ENCODE results near the gene ZNF267. TPM values are rescaled to one million over a fixed set of nuclear protein-coding genes. Genes with fewer than 3 reads are reported as not detected.
"Not testable (repeated sequence)": the region's sequence is repeated elsewhere in the genome, so short reads cannot be mapped to it uniquely, and the experiment has no call there.

Gene ZNF267
- total RNA-seq, 1 experiment from 2014 or later: 25.3 TPM

DNA sequence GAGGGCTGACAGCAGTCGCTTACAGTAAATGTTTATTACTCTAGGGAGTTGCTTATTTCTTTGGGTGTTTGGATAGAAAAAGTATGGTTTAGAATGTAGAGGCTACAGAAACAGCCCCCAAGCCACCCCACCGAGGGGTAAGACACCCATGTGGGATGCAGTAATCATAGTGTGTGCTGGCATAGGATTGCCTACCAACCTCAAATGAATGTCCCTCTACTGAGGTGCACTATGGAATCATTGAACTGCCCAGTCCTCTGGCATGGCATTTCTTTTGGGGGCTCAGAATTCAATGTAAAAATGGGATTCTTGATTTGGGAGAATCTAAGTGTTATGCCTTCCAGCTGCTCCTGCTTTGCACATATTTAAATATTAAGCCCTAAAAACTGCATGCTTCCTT lies 46.8 kb downstream of the ZNF267 start:
- Mint-ChIP-seq H3K4me3 (no peak overlapping the region), H3K4me1 (no peaks in the 10 kb centered on the region), H3K27me3 (ENCODE audit: low read depth) (peaks cover 14% of the 10 kb centered on the region), H3K27ac (no peak overlapping the region), H3K36me3 (peaks cover 78% of the 10 kb centered on the region), H3K9me3 (peaks cover 88% of the 10 kb centered on the region)
- CTCF ChIA-PET: no interaction called here
- TF ChIP-seq ELF4 (CRISPR knock-in tag; IDR thresholded peaks at IDR 0.05; ENCODE audit: low read depth): no peak
- TF ChIP-seq, protein P1, sequence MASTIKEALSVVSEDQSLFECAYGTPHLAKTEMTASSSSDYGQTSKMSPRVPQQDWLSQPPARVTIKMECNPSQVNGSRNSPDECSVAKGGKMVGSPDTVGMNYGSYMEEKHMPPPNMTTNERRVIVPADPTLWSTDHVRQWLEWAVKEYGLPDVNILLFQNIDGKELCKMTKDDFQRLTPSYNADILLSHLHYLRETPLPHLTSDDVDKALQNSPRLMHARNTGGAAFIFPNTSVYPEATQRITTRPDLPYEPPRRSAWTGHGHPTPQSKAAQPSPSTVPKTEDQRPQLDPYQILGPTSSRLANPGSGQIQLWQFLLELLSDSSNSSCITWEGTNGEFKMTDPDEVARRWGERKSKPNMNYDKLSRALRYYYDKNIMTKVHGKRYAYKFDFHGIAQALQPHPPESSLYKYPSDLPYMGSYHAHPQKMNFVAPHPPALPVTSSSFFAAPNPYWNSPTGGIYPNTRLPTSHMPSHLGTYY (CRISPR knock-in tag; IDR thresholded peaks at IDR 0.05): no peak
- TF ChIP-seq TEAD1 (CRISPR knock-in tag; IDR thresholded peaks at IDR 0.05): no peak
- no peak for TF ChIP-seq SMAD4 (CRISPR knock-in tag; IDR thresholded peaks at IDR 0.05)
- TF ChIP-seq TP53 (CRISPR knock-in tag; IDR thresholded peaks at IDR 0.05): no peak
- no peak for TF ChIP-seq ZNF396 (CRISPR knock-in tag; IDR thresholded peaks at IDR 0.05; ENCODE audit: borderline replicate concordance)
- TF ChIP-seq, protein P2, sequence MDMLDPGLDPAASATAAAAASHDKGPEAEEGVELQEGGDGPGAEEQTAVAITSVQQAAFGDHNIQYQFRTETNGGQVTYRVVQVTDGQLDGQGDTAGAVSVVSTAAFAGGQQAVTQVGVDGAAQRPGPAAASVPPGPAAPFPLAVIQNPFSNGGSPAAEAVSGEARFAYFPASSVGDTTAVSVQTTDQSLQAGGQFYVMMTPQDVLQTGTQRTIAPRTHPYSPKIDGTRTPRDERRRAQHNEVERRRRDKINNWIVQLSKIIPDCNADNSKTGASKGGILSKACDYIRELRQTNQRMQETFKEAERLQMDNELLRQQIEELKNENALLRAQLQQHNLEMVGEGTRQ (CRISPR knock-in tag; IDR thresholded peaks at IDR 0.05): no peak
- TF ChIP-seq, protein P3, sequence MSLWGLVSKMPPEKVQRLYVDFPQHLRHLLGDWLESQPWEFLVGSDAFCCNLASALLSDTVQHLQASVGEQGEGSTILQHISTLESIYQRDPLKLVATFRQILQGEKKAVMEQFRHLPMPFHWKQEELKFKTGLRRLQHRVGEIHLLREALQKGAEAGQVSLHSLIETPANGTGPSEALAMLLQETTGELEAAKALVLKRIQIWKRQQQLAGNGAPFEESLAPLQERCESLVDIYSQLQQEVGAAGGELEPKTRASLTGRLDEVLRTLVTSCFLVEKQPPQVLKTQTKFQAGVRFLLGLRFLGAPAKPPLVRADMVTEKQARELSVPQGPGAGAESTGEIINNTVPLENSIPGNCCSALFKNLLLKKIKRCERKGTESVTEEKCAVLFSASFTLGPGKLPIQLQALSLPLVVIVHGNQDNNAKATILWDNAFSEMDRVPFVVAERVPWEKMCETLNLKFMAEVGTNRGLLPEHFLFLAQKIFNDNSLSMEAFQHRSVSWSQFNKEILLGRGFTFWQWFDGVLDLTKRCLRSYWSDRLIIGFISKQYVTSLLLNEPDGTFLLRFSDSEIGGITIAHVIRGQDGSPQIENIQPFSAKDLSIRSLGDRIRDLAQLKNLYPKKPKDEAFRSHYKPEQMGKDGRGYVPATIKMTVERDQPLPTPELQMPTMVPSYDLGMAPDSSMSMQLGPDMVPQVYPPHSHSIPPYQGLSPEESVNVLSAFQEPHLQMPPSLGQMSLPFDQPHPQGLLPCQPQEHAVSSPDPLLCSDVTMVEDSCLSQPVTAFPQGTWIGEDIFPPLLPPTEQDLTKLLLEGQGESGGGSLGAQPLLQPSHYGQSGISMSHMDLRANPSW (CRISPR knock-in tag; conservative IDR thresholded peaks at IDR 0.05; ENCODE audit: low read depth): no peak
- no peak for TF ChIP-seq JAZF1 (CRISPR knock-in tag; IDR thresholded peaks at IDR 0.05)
- TF ChIP-seq ZNF671 (CRISPR knock-in tag; IDR thresholded peaks at IDR 0.05): no peak
- TF ChIP-seq MXD4 (CRISPR knock-in tag; IDR thresholded peaks at IDR 0.05; ENCODE audit: borderline replicate concordance): no peak
- no peak for ATAC-seq
- DNase-seq (ENCODE audit: low spot score): no peak
- POLR2A ChIA-PET: no interaction called here

DNA sequence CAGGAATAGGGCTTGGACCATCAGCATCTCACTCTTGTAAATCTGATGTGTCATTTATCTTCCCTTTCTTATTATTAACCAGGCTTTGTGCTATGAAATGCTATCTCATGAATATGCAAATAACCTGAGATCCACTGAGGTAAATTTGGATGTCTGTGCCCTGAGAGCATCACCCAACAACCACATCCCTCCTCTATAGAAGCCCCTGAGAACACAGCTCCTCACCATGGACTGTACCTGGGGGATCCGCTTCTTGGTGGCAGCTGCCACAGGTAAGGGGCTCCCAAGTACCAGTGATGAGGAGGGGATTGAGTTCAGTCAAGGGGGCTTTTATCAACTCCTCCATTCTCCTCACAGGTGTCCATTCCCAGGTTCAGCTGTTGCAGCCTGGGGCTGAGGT lies 78.2 kb downstream of the ZNF267 start:
- H3K9me3 Mint-ChIP-seq: peaks cover 26% of the 10 kb centered on the region
- H3K27me3 Mint-ChIP-seq (ENCODE audit: low read depth); POLR2A ChIA-PET; ATAC-seq; H3K4me3 Mint-ChIP-seq; CTCF ChIA-PET; H3K4me1 Mint-ChIP-seq; H3K27ac Mint-ChIP-seq; DNase-seq (ENCODE audit: low spot score): not testable (repeated sequence)
- peaks cover 22% of the 10 kb centered on the region for H3K36me3 Mint-ChIP-seq

DNA sequence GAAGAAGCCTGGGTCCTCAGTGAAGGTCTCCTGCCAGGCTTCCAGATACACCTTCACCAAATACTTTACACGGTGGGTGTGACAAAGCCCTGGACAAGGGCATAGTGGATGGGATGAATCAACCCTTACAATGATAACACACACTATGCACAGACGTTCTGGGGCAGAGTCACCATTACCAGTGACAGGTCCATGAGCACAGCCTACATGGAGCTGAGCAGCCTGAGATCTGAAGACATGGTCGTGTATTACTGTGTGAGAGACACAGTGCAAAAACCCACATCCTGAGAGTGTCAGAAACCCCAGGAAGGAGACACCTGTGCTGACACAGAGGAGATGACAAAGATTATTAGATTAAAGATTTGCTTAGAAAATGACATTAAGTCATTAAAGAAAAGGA lies 78.6 kb downstream of the ZNF267 start:
- H3K4me1 Mint-ChIP-seq; POLR2A ChIA-PET; H3K27me3 Mint-ChIP-seq (ENCODE audit: low read depth); DNase-seq (ENCODE audit: low spot score); H3K27ac Mint-ChIP-seq; H3K4me3 Mint-ChIP-seq; ATAC-seq; CTCF ChIA-PET: not testable (repeated sequence)
- Mint-ChIP-seq H3K36me3 (peaks cover 18% of the 10 kb centered on the region), H3K9me3 (peaks cover 22% of the 10 kb centered on the region)

DNA sequence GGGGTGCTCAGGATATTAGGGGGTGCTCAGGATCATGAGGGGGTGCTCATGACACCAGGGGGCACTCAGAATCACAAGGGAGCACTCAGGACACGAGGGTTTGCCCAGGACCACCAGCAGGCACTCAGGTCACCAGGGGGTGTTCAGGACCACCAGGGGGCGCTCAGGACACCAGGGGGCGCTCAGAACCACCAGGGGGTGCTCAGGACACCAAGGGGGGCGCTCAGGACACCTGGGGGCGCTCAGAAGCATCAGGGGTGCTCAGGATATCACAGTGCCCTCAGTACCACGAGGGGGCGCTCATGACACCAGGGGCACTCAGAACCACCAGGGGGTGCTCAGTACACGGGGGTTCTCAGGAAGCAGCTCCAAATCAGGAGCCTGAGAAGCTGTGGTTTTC lies 82.6 kb downstream of the ZNF267 start:
- H3K27ac Mint-ChIP-seq; H3K27me3 Mint-ChIP-seq (ENCODE audit: low read depth); POLR2A ChIA-PET; ATAC-seq; H3K4me1 Mint-ChIP-seq; H3K4me3 Mint-ChIP-seq; CTCF ChIA-PET; DNase-seq (ENCODE audit: low spot score): not testable (repeated sequence)
- Mint-ChIP-seq H3K36me3 (peaks cover 16% of the 10 kb centered on the region), H3K9me3 (peaks cover 12% of the 10 kb centered on the region)

DNA sequence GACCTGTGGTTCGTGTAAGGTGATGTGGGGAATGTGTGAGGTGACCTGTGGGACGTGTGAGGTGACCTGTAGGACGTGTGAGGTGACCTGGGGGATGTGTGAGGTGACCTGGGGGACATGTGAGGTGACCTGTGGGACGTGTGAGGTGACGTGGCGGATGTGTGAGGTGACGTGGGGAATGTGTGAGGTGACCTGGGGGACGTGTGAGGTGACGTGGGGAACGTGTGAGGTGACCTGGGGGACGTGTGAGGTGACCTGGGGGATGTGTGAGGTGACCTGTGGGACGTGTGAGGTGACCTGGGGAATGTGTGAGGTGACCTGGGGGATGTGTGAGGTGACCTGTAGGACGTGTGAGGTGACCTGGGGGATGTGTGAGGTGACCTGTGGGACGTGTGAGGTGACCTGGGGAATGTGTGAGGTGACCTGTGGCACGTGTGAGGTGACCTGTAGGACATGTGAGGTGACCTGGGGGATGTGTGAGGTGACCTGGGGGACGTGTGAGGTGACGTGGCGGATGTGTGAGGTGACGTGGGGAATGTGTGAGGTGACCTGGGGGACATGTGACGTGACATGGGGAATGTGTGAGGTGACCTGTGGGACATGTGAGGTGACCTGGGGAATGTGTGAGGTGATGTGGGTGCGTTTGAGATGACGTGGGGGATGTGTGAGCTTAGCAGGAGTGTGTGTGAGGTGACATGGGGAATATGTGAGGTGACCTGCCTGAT lies 86.7 kb downstream of the ZNF267 start:
- H3K36me3 Mint-ChIP-seq: peaks cover 14% of the 10 kb centered on the region
- H3K4me3 Mint-ChIP-seq; H3K27me3 Mint-ChIP-seq (ENCODE audit: low read depth); ATAC-seq; H3K4me1 Mint-ChIP-seq; DNase-seq (ENCODE audit: low spot score); H3K27ac Mint-ChIP-seq; POLR2A ChIA-PET; CTCF ChIA-PET: not testable (repeated sequence)
- H3K9me3 Mint-ChIP-seq: peaks cover 15% of the 10 kb centered on the region
